Measurements from ENCODE around the gene ITGB5. TPM values are rescaled to one million over a fixed set of nuclear protein-coding genes. Genes with fewer than 3 reads are reported as not detected.
A peak's percentile ranks its signal among the peaks of the same experiment; 100 is the strongest.

ITGB5 gene
- total and polyA plus RNA-seq, 2 experiments from 2014 or later, result 33.9 to 383 TPM

DNA sequence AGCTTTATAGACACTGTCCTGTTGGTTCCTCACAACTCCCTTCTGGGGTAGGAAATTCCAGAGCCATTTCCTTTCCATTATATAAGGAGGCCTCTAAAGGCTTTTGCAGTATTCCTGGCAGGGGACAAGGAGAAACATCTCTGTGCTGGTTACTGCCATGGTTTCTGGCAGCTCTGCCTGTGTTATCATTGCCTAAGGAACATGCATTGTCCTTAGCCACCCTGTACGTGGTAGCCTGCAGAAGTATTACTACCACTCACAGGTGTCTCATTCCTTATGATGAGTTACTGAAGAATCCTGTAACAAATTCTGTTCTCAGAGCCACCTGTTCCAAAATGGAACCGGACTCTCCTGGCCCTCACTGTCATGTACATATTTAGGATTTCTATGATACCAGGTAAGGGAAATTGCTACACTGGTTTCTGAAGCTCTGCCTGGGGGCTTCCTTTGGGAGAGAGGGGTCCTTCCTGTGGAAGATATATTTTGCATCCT, 98.9 kb downstream of the ITGB5 start:
- Histone ChIP-seq H3K79me2 (ENCODE audit: insufficient read depth) (peaks cover 56% of the 10 kb centered on the region), H3K4me2 (ENCODE audit: unreplicated experiment) (no peak overlapping the region), H3K9me2 (ENCODE audit: insufficient read depth) (no peaks in the 10 kb centered on the region), H3F3A (ENCODE audit: insufficient read depth) (peaks cover 37% of the 10 kb centered on the region), H2AFZ (no peak overlapping the region), H3K9ac (no peak overlapping the region), H3K4me1 (ENCODE audit: insufficient read depth) (peaks cover 49% of the 10 kb centered on the region), H3K4me3 (no peak overlapping the region), H3K27ac (no peak overlapping the region), H3K9me3 (ENCODE audit: low read depth) (no peaks in the 10 kb centered on the region), H3K27me3 (replicated peaks; ENCODE audit: insufficient read depth) (no peaks in the 10 kb centered on the region), H4K20me1 (ENCODE audit: insufficient read depth) (no peaks in the 10 kb centered on the region), H3K36me3 (ENCODE audit: low read depth) (no peaks in the 10 kb centered on the region)
- WGBS, 2 experiments (ENCODE audit: low coverage in 1 of 2, low lambda C conversion rate in 2 of 2, missing lambda C conversion rate in 2 of 2), result 89 to 95% methylated on average over 2 of the region's 2 CpGs
- TF ChIP-seq EZH2 (IDR thresholded peaks at IDR 0.05; ENCODE audit: insufficient read depth, poor library complexity, severe bottlenecking) (no peak), EZH2phosphoT487 (IDR thresholded peaks at IDR 0.05; ENCODE audit: insufficient read depth, low read depth) (no peak)
- no peak for DNase-seq
- in situ Hi-C loops (cut with MboI), result no loop called here

- TF ChIP-seq EZH2 (IDR thresholded peaks at IDR 0.05; ENCODE audit: insufficient read depth, poor library complexity, severe bottlenecking) (no peak), EZH2phosphoT487 (IDR thresholded peaks at IDR 0.05; ENCODE audit: insufficient read depth, low read depth) (no peak)
- WGBS, 2 experiments (ENCODE audit: low coverage in 1 of 2, low lambda C conversion rate in 2 of 2, missing lambda C conversion rate in 2 of 2), result 79 to 84% methylated on average over 3 of the region's 3 CpGs
- peak; percentile 67 for DNase-seq
- H3K36me3 ChIP-seq (ENCODE audit: low read depth), result no peaks in the 10 kb centered on the region
- peaks cover 30% of the 10 kb centered on the region for H3F3A ChIP-seq (ENCODE audit: insufficient read depth)
- H3K4me2 ChIP-seq (ENCODE audit: unreplicated experiment), result peak overlapping the region; percentile 3
- H3K9me2 ChIP-seq (ENCODE audit: insufficient read depth), result no peaks in the 10 kb centered on the region
- H3K27ac ChIP-seq, result peak overlapping the region; percentile 54
- no peaks in the 10 kb centered on the region for H4K20me1 ChIP-seq (ENCODE audit: insufficient read depth)
- H3K9me3 ChIP-seq (ENCODE audit: low read depth), result no peaks in the 10 kb centered on the region
- H3K27me3 ChIP-seq (replicated peaks; ENCODE audit: insufficient read depth), result no peaks in the 10 kb centered on the region
- no peak overlapping the region for H2AFZ ChIP-seq
- H3K9ac ChIP-seq, result peak overlapping the region; percentile 52
- H3K4me1 ChIP-seq (ENCODE audit: insufficient read depth), result peaks cover 42% of the 10 kb centered on the region
- H3K4me3 ChIP-seq, result no peak overlapping the region
- in situ Hi-C loops (cut with MboI), result no loop called here
- H3K79me2 ChIP-seq (ENCODE audit: insufficient read depth), result peaks cover 62% of the 10 kb centered on the region
Observed at GRCh38 chr3:124787476-124788195, 99.5 kb downstream of the ITGB5 start.

DNA sequence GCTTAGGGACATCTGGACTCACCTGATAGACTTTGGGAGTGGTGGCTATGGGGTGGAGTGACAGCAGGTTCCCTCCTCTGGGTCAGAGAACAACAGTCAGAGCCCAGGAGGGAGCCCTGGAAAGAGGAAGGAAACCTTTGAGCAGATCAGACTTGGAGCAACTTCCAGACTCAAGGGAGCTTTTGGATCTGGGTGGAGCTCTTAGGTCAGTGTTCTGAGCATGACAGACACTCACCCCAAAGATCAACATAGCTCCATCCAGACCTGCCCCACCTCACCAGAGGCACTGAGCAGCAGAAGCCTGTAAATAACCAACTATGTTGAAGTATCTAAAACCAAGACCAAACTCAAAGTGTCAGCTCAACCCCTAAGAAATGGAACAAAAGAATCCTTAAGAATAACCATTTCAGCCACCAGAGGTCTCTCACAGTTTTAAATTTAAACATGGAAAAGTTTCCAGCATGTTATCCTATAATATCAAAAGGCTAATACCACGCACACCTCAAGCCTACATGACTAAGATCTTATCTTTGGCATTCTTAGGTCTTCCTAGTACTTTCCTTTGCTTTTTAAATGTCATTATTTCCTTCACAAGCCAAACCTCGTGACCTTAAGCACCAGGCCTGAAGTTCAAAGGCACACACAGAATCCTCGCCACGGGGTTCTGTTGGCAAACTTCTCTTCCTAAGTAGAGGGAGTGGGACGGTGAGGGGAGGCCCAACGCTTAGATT, 100.5 kb downstream of the ITGB5 start:
- Histone ChIP-seq H3F3A (ENCODE audit: insufficient read depth) (peaks cover 21% of the 10 kb centered on the region), H3K79me2 (ENCODE audit: insufficient read depth) (peaks cover 72% of the 10 kb centered on the region), H3K9ac (peak overlapping the region; percentile 52), H3K27ac (peak overlapping the region; percentile 54), H3K9me3 (ENCODE audit: low read depth) (no peaks in the 10 kb centered on the region), H3K9me2 (ENCODE audit: insufficient read depth) (no peaks in the 10 kb centered on the region), H2AFZ (no peak overlapping the region), H3K27me3 (replicated peaks; ENCODE audit: insufficient read depth) (no peaks in the 10 kb centered on the region), H3K4me3 (no peak overlapping the region), H4K20me1 (ENCODE audit: insufficient read depth) (no peaks in the 10 kb centered on the region), H3K36me3 (ENCODE audit: low read depth) (no peaks in the 10 kb centered on the region), H3K4me2 (ENCODE audit: unreplicated experiment) (peak overlapping the region; percentile 3), H3K4me1 (ENCODE audit: insufficient read depth) (peaks cover 34% of the 10 kb centered on the region)
- in situ Hi-C loops (cut with MboI), result no loop called here
- TF ChIP-seq EZH2 (IDR thresholded peaks at IDR 0.05; ENCODE audit: insufficient read depth, poor library complexity, severe bottlenecking) (no peak), EZH2phosphoT487 (IDR thresholded peaks at IDR 0.05; ENCODE audit: insufficient read depth, low read depth) (no peak)
- peak; percentile 63 for DNase-seq
- 58 to 64% methylated on average over 6 of the region's 6 CpGs for WGBS, 2 experiments (ENCODE audit: low coverage in 1 of 2, low lambda C conversion rate in 2 of 2, missing lambda C conversion rate in 2 of 2)

DNA sequence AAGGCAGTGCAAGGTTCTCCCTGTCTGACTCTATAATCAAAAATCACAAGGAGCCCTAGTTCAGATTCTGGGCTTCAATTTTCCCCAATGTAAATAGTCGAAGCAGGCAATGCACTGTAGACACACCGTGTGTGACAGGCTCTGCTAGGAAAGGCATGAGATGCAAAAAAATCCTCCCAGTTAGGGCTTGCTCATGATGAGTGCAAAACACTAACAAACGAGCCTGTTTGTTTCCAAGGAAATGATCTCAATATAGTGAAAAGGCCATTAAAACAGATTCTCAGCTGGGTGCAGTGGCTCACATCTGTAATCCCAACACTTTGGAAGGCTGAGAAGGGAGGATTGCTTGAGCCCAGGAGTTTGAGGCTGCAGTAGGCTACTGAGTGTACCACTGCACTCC, 101.2 kb downstream of the ITGB5 start:
- H2AFZ ChIP-seq, result no peak overlapping the region
- H3K4me2 ChIP-seq (ENCODE audit: unreplicated experiment), result no peak overlapping the region
- no peaks in the 10 kb centered on the region for H3K27me3 ChIP-seq (replicated peaks; ENCODE audit: insufficient read depth)
- H3K4me3 ChIP-seq, result no peak overlapping the region
- H3K9me3 ChIP-seq (ENCODE audit: low read depth), result no peaks in the 10 kb centered on the region
- H3K9ac ChIP-seq, result peak overlapping the region; percentile 52
- no peaks in the 10 kb centered on the region for H3K36me3 ChIP-seq (ENCODE audit: low read depth)
- no peaks in the 10 kb centered on the region for H3K9me2 ChIP-seq (ENCODE audit: insufficient read depth)
- no peaks in the 10 kb centered on the region for H4K20me1 ChIP-seq (ENCODE audit: insufficient read depth)
- H3K27ac ChIP-seq, result peak overlapping the region; percentile 54
- no peak for TF ChIP-seq EZH2phosphoT487 (IDR thresholded peaks at IDR 0.05; ENCODE audit: insufficient read depth, low read depth)
- TF ChIP-seq EZH2 (IDR thresholded peaks at IDR 0.05; ENCODE audit: insufficient read depth, poor library complexity, severe bottlenecking), result no peak
- in situ Hi-C loops (cut with MboI), result no loop called here
- DNase-seq, result peak; percentile 56
- H3F3A ChIP-seq (ENCODE audit: insufficient read depth), result peaks cover 16% of the 10 kb centered on the region
- 31 to 49% methylated on average over 3 of the region's 3 CpGs for WGBS, 2 experiments (ENCODE audit: low coverage in 1 of 2, low lambda C conversion rate in 2 of 2, missing lambda C conversion rate in 2 of 2)
- H3K79me2 ChIP-seq (ENCODE audit: insufficient read depth), result peaks cover 77% of the 10 kb centered on the region
- peaks cover 36% of the 10 kb centered on the region for H3K4me1 ChIP-seq (ENCODE audit: insufficient read depth)
